ENCODE measurements around the gene NOXA1. TPM values are rescaled to one million over a fixed set of nuclear protein-coding genes. Genes with fewer than 3 reads are reported as not detected.

Gene NOXA1
- total and polyA plus RNA-seq, 9 of the 15 experiments (the other 6 are each of a cell fraction or from before 2014, with no cell fraction given), result 0.07 to 1.2 (median 0.20) TPM; not detected in 4

DNA sequence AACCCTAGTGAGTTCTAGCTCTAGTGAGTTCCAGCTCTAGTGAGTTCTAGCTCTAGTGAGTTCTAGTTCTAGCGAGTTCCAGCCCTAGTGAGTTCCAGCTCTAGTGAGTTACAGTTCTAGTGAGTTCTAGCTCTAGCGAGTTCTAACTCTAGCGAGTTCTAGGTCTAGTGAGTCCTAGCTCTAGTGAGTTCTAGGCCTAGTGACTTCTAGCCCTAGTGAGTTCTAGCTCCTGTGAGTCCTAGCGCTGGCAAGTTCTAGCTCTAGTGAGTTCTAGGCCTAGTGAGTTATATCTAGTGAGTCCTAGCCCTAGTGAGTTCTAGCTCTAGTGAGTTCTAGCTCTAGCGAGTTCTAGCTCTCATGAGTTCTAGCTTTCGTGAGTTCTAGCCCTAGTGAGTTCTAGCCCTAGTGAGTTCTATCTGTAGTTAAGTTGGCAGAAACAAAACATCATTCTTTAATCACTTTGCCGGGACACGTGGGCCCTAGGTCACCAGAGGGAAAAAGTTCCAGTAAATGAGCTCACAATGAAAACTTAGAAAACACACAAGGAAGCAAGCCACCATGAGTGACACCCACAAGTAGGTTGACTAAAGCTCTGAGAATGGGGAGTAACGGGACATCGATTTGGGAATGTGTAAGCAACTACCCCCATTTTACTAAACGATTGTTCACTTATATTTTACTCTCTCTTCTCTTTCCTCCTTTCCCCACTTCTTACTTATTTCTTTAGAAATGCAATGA is 47.7 kb upstream of the NOXA1 start:
- Histone ChIP-seq H3K4me1 (replicated peaks in 1 of 2; ENCODE audit: control insufficient read depth in 2 of 2, insufficient read depth in 2 of 2, low read length in 2 of 2) (peaks cover 0 to 26% of the 10 kb centered on the region in 2 experiments; a peak in 2 of 5 replicates), H3K9me1 (ENCODE audit: control insufficient read depth, insufficient read depth, low read length) (no peaks in the 10 kb centered on the region), H3K4me2 (ENCODE audit: insufficient read depth, low read length) (no peak overlapping the region), H3K27ac (ENCODE audit: extremely low read depth, low read depth, low read length) (no peak overlapping the region), H3K4me3 (no peak overlapping the region), H3K9ac (ENCODE audit: insufficient read depth in 1 of 2, low read depth in 2 of 2, low read length in 2 of 2) (no peak overlapping the region), H4K20me1 (replicated peaks; ENCODE audit: control insufficient read depth, insufficient read depth, low read length) (no peaks in the 10 kb centered on the region), H3K9me3 (replicated peaks; ENCODE audit: control insufficient read depth, insufficient read depth, low read depth, low read length) (peaks cover 12% of the 10 kb centered on the region), H3K79me2 (ENCODE audit: control insufficient read depth, insufficient read depth, low read length) (no peaks in the 10 kb centered on the region), H3K36me3 (ENCODE audit: control insufficient read depth, insufficient read depth, low read length) (no peaks in the 10 kb centered on the region), H2AFZ (ENCODE audit: low read depth, low read length) (no peak overlapping the region), H3K27me3 (ENCODE audit: control insufficient read depth in 2 of 2, insufficient read depth in 2 of 2, low read length in 2 of 2) (no peaks in the 10 kb centered on the region)
- WGBS (ENCODE audit: insufficient coverage, low coverage, missing lambda C conversion rate), result 35% methylated on average over 11 of the region's 11 CpGs
- intact Hi-C loops (cut with micrococcal nuclease) (no loop called here), in situ Hi-C loops (cut with MboI) (no loop called here)
- no peak for FAIRE-seq
- ATAC-seq, result no peak
- TF ChIP-seq, protein P1, sequence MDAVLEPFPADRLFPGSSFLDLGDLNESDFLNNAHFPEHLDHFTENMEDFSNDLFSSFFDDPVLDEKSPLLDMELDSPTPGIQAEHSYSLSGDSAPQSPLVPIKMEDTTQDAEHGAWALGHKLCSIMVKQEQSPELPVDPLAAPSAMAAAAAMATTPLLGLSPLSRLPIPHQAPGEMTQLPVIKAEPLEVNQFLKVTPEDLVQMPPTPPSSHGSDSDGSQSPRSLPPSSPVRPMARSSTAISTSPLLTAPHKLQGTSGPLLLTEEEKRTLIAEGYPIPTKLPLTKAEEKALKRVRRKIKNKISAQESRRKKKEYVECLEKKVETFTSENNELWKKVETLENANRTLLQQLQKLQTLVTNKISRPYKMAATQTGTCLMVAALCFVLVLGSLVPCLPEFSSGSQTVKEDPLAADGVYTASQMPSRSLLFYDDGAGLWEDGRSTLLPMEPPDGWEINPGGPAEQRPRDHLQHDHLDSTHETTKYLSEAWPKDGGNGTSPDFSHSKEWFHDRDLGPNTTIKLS (IDR thresholded peaks at IDR 0.05; ENCODE audit: borderline replicate concordance, low read depth), result peak; percentile 96; the same call in 1 of the 2 replicates
- TF ChIP-seq ARID1B (IDR thresholded peaks at IDR 0.05) (no peak), ZNF41 (CRISPR knock-in tag; conservative IDR thresholded peaks at IDR 0.05) (peak; percentile 97)
- ChIA-PET CTCF (ENCODE audit: low intra/inter-chr PET ratio) (no interaction called here), POLR2A (interaction anchor here (0.8 kb wide), 2 partner anchors 13 to 14 kb away, joined by 3 to 4 read pairs; no protein-coding TSS in a partner anchor)
- no peak for DNase-seq (ENCODE audit: extremely low read depth in 1 of 4, low spot score in 3 of 4)
- BruUV-seq (replicated peaks), result no TSS peak
